HG03103 (cell line): ENCODE data around the gene ADH6.
A peak's percentile ranks its signal among the peaks of the same experiment; 100 is the strongest.
"Not testable (repeated sequence)": the region's sequence is repeated elsewhere in the genome, so short reads cannot be mapped to it uniquely, and the experiment has no call there.

Experiments used
- ATAC-seq: cut with Tn5 transposase; IDR thresholded peaks from one replicate; pipeline ENCODE4 v1.9.1; 2021; ENCODE audit warnings: low read depth; ENCODE audit not compliant: unreplicated experiment

ADH6 gene

DNA sequence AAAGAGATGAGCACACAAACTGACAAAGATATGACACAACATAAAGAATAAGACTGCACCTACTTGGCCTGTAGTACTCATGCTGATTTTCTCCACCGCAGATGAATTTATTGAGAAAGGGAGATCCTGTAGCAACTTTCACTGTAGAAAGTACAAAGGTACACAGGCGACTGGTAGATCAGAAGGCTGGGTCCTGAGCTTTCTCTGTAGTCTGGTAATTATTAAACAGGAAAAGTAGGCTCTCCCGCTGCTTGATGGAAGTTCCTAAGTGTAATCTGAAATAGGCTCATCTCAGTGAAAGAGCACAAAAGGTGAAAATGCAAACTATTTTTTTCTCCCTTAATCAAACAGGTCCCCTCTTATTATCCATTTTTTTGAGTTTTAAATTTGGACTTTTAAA, at the start of gene ADH6:
Gene ADH6, minus strand, starts transcription at position 175 of the 400 bp plus-strand sequence. Its CDS starts 94 bp downstream, at position 81.
- no peak for ATAC-seq

DNA sequence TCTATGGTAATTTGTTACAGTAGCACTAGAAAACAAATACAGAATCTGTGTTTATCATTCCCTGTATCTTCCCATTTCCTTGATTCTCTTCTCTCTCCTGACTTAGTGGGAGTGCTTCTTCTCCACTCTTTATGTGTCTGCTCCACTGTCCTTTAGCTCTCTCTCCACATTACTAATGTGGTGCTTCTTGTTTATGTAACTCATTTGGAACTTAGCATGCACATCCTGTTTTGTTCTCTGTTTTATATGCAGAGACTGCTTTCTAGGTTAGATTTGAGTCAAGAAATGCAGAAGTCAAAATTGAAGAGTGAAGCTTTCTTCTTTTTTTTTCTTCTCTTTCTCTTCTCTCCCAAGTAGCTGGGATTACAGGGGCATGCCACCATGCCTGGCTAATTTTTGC, 45.9 kb upstream of the ADH6 start:
- no peak for ATAC-seq

DNA sequence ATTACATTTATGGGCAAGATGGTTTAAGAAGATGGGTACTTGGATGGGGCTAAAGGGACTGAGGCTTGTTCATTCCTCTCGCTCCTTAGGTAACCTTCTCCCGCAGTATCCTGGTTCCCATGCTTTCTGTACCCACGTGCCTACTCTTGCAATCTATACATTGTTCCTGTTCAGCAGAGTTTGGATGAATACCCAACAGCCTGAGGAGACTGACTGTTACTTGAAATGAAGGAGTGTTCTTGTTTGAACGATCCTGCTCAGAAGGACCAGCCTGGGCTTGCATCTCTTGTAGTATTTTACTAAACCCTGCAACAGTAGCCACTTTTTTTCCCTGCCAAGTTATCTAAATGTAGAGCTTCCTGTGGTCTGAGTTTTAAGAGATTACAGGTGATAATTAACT, 33.7 kb upstream of the ADH6 start:
- ATAC-seq: no peak

DNA sequence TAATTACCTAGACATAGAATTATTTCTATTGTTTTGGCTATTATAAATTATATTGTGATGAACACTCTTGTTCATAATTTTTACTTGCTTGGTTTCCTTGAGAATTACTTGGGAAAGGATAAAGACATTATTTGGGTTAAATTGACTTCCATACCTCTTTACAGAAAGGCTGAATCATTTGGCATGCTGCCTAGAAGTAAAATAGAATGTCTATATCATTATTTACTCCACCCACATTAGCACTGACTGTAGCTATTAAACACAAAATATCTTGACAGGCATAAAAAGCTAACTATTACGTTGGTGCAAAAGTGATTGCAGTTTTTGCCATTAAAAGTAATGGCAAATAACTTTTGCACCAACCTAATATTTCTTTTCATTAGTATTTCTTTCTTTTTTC, 29.7 kb upstream of the ADH6 start:
- no peak for ATAC-seq

DNA sequence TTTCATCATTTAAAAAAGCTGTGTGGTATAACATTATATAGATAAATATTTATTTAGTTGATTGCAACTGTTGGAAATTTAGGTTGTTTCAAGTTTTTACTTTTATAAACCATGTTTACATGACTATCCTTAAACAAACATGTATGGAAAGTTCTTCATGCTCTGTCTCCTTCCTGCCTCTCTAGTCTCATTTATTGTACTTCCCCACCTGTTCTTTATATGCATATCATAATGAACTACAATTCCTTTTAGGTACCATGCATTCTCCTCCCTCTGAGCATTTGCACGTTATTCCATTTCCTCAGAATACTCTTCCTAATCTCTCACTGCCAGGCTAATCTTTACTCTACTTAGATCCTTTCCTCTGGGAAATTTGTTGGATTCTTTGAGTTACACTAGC, 16.9 kb upstream of the ADH6 start:
- ATAC-seq: no peak

- no peak for ATAC-seq
Observed at GRCh38 chr4:99234331-99235010, 15.4 kb upstream of the ADH6 start.

DNA sequence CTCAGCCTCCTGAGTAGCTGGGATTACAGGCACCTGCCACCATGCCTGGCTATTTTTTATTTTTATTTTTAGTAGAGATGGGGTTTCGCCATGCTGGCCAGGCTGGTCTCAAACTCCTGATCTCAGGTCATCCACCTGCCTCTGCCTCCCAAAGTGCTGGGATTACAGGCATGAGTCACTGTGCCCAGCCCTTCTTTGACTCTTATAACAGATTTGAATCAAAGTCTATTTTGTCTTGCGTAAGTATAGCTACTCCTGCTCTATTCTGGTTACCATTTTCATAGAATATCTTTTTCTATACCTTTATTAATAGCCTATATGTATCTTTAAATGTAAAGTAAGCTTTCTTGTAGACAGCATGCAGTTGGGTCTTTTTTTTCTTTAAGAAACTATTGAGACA, 14.4 kb upstream of the ADH6 start:
- not testable (repeated sequence) for ATAC-seq

DNA sequence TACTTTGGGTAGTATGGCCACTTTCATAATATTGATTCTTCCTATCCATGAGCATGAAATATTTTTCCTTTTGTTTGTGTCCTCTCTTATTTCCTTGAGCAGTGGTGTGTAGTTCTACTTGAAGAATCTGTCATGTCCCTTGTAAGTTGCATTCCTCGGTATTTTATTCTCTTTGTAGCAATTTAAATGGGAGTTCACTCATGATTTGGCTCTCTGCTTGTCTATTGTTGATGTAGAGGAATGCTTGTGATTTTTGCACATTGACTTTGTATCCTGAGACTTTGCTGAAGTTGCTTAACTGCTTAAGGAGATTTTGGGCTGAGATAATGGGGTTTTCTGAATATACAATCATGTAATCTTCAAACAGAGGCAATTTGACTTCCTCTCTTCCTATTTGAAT, 9.7 kb upstream of the ADH6 start:
- ATAC-seq: not testable (repeated sequence)

GRCh38 chr4:99227646-99228045, 8.6 kb upstream of the ADH6 start:
- not testable (repeated sequence) for ATAC-seq

GRCh38 chr4:99221980-99222379, 2.9 kb upstream of the ADH6 start:
- ATAC-seq: no peak

GRCh38 chr4:99219479-99219878, 433 bp upstream of the ADH6 start:
- peak; percentile 63 for ATAC-seq

- no peak for ATAC-seq
Observed at GRCh38 chr4:99215521-99215920, 3.5 kb downstream of the ADH6 start.

- no peak for ATAC-seq
Observed at GRCh38 chr4:99210789-99211188, 8.3 kb downstream of the ADH6 start.

DNA sequence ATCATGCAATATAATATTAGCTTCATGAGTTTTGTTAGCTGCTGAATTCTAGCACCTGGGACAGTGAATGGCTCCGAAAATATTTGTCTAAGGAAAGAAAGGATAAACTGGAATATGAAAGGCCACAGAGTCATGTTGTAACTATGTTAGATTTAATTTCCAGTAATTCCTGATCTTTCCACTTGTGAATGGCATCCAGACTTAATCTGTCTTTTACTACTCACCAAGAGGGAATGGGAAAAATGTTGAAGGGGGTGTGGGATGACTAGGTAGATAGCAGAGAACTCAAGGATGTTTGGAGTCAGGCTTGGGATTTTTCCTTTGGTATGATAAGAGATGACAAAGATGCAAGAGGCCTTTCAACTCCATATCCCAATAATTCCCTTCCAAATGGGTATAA, 9.4 kb downstream of the ADH6 start:
- no peak for ATAC-seq

DNA sequence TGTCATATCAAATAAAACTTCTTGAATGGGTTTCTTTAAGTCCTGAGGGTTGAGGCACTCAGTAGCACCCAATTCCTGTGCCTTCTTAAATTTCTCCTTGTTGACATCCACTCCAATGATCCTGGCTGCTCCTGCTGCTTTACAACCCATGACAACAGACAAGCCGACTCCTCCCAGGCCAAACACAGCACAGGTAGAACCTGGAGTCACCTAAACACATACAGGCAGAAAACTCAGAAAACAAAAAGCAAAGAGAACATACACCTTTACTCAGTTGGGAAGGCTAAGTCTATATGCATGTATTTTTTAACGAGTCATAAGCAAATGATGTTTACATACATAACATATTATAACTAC, 10.3 kb downstream of the ADH6 start:
- no peak for ATAC-seq

GRCh38 chr4:99207911-99208718, 10.9 kb downstream of the ADH6 start:
- no peak for ATAC-seq

- no peak for ATAC-seq
Observed at GRCh38 chr4:99207069-99207743, 11.8 kb downstream of the ADH6 start.

- ATAC-seq: no peak
Observed at GRCh38 chr4:99205153-99205979, 13.7 kb downstream of the ADH6 start.

GRCh38 chr4:99202536-99202935, 16.5 kb downstream of the ADH6 start:
- no peak for ATAC-seq

GRCh38 chr4:99202094-99202493, 17.0 kb downstream of the ADH6 start:
- no peak for ATAC-seq

DNA sequence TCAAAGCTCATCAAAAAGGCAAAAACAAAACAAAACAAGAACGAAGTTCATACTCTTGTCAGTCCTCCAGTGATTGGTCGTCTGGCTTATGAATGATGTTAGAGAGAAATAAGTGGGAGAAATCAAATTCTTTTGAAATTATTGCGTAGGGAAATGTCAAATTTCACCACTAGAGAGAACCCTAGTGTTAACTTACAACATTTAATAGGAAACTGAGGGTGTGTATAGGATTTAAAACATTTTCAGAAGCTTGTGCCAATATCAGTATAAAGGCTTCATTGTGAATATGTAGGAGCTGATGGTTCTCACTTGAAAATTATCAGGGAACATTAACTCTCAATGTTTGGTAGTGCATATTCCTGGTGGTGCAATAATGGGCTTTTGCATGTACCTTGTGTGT, 17.4 kb downstream of the ADH6 start:
- no peak for ATAC-seq
